Measurements from ENCODE around the gene RNF222. TPM values are rescaled to one million over a fixed set of nuclear protein-coding genes. Genes with fewer than 3 reads are reported as not detected.
"Not testable (repeated sequence)": the region's sequence is repeated elsewhere in the genome, so short reads cannot be mapped to it uniquely, and the experiment has no call there.

Gene RNF222
- total RNA-seq, 1 donor from 2014 or later, result 2.5 TPM

DNA sequence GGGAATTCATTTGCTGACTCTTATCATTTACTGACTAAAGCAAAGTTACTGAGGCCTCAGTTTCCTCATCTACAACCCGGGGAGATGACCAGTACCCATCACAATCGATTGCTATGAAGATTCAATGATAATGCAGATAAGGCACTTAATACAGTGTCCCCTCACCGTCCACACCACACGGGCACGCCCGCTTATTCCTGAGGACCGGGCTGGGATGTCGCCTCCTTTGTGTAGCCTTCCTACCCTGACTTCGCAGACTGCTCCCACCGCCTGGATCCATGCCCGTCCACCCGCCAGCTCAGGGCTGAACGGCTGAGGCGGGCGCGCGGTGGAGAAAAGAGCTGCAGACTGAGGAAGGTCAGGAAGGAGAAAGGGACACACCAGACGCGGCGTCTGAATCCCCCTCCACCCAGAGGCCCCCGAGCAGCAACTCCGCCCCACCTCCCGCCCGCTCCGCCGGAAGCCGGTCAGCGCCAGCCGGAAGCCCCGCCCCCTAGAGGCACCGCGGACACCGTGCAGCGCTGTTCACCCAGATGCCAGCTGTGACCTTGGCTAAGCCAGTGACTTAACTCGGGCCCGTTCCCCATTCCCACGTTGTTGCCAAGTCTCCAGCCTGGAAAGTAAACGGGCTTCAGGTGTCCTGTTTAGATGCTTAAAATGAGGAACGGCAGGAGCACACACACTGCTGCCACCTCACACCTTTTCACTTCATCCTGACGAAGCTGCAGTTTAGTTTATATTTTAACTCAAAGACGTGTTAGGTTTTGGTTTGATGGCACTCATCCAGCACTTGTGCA, 21.2 kb downstream of the RNF222 start, which contains the start of gene KRABD2:
TSS of gene KRABD2 (minus strand) at position 434 of the 797 bp plus-strand sequence.
- intact Hi-C loops (cut with DNase I), result no loop called here
- H3K36me3 ChIP-seq, result peaks cover 0 to 38% of the 10 kb centered on the region in 2 donors
- TF ChIP-seq POLR2AphosphoS5 (IDR thresholded peaks at IDR 0.05; ENCODE audit: insufficient read depth in 1 of 2, low read depth in 1 of 2), result peak; percentile 29 to 83
- no peak for TF ChIP-seq POLR2A (IDR thresholded peaks at IDR 0.05)
- TF ChIP-seq, protein P1, sequence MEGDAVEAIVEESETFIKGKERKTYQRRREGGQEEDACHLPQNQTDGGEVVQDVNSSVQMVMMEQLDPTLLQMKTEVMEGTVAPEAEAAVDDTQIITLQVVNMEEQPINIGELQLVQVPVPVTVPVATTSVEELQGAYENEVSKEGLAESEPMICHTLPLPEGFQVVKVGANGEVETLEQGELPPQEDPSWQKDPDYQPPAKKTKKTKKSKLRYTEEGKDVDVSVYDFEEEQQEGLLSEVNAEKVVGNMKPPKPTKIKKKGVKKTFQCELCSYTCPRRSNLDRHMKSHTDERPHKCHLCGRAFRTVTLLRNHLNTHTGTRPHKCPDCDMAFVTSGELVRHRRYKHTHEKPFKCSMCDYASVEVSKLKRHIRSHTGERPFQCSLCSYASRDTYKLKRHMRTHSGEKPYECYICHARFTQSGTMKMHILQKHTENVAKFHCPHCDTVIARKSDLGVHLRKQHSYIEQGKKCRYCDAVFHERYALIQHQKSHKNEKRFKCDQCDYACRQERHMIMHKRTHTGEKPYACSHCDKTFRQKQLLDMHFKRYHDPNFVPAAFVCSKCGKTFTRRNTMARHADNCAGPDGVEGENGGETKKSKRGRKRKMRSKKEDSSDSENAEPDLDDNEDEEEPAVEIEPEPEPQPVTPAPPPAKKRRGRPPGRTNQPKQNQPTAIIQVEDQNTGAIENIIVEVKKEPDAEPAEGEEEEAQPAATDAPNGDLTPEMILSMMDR (IDR thresholded peaks at IDR 0.05), result peak in 2 of 3 experiments; percentile 29 to 61
- H3K4me3 ChIP-seq, result peak within 1 kb of the TSS; percentile 52 to 70
- peak within 1 kb of the TSS; percentile 82 for H3K27ac ChIP-seq
- H3K9me3 ChIP-seq, result no peaks in the 10 kb centered on the region
- no peaks in the 10 kb centered on the region for H3K27me3 ChIP-seq
- H3K4me1 ChIP-seq, result peaks cover 54% of the 10 kb centered on the region
- no peak for DNase-seq (ENCODE audit: extremely low spot score in 2 of 2)

DNA sequence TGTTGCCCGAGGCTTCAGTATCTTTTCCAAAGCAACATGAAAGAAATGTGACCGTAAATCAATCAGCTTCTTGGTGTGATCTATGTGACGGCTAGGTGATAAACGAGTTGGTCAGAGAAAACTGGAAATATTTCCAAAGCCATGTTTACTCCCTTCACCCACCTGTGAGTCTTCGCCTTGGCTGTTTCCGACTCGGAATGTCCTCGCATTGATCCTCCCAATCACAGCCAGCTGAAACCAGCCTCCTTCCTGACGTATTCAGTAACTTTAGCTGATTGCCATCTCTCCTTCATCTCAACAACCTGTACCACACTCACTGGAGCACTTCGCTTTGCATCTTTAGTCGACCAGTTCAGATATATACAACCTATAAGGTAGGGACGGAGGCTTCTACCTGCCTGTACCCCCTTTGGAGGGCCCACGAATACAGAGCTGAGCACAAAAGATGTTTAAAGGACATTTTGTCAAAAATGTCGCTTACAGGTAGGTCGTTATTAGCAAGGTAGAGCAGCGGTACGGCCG, 21.8 kb downstream of the RNF222 start:
- Histone ChIP-seq H3K9me3 (no peaks in the 10 kb centered on the region), H3K4me3 (peak overlapping the region; percentile 52 to 70), H3K36me3 (peaks cover 0 to 31% of the 10 kb centered on the region in 2 donors), H3K27me3 (no peaks in the 10 kb centered on the region), H3K4me1 (peaks cover 47% of the 10 kb centered on the region), H3K27ac (peak overlapping the region; percentile 82)
- intact Hi-C loops (cut with DNase I), result no loop called here
- TF ChIP-seq, protein P1 (IDR thresholded peaks at IDR 0.05), result no peak
- TF ChIP-seq POLR2A (IDR thresholded peaks at IDR 0.05) (no peak), POLR2AphosphoS5 (IDR thresholded peaks at IDR 0.05; ENCODE audit: insufficient read depth in 1 of 2, low read depth in 1 of 2) (no peak)
- no peak for DNase-seq (ENCODE audit: extremely low spot score in 2 of 2)

GRCh38 chr17:8373856-8374255, 23.8 kb downstream of the RNF222 start:
- H3K27me3 ChIP-seq; H3K4me3 ChIP-seq; DNase-seq (ENCODE audit: extremely low spot score in 2 of 2); H3K9me3 ChIP-seq; H3K27ac ChIP-seq; intact Hi-C loops (cut with DNase I): not testable (repeated sequence)
- peaks cover 28% of the 10 kb centered on the region for H3K4me1 ChIP-seq
- H3K36me3 ChIP-seq, result peaks cover 0 to 26% of the 10 kb centered on the region in 2 donors

DNA sequence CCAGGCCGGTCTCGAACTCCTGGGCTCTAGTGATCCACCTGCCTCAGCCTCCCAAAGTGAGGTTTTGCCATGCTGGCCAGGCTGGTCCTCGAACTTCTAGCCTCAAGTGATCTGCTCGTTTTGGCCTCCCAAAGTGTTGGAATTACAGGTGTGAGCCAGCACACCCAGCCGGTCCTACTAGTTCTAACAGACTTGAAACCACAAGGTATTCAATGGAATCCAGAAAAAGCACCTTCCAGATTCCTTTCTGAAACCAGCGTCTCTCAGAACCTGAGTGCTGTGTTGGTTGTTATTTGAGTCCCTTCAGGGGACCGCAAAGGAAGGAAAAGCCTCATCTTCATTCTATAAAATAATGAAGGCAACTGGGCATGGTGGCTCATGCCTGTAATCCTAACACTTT, 25.2 kb downstream of the RNF222 start:
- Histone ChIP-seq H3K27ac (no peak overlapping the region), H3K4me3 (no peak overlapping the region), H3K27me3 (no peaks in the 10 kb centered on the region), H3K4me1 (peaks cover 25% of the 10 kb centered on the region), H3K9me3 (no peaks in the 10 kb centered on the region), H3K36me3 (peaks cover 0 to 14% of the 10 kb centered on the region in 2 donors)
- intact Hi-C loops (cut with DNase I), result no loop called here
- TF ChIP-seq POLR2AphosphoS5 (IDR thresholded peaks at IDR 0.05; ENCODE audit: insufficient read depth in 1 of 2, low read depth in 1 of 2) (no peak), POLR2A (IDR thresholded peaks at IDR 0.05) (no peak)
- TF ChIP-seq, protein P1 (IDR thresholded peaks at IDR 0.05), result no peak
- no peak for DNase-seq (ENCODE audit: extremely low spot score in 2 of 2)

GRCh38 chr17:8371786-8372185, 25.8 kb downstream of the RNF222 start:
- Histone ChIP-seq H3K9me3 (no peaks in the 10 kb centered on the region), H3K4me3 (no peak overlapping the region), H3K27me3 (no peaks in the 10 kb centered on the region), H3K4me1 (peaks cover 21% of the 10 kb centered on the region), H3K27ac (no peak overlapping the region), H3K36me3 (peaks cover 0 to 14% of the 10 kb centered on the region in 2 donors)
- DNase-seq (ENCODE audit: extremely low spot score in 2 of 2), result no peak
- intact Hi-C loops (cut with DNase I), result no loop called here
- no peak for TF ChIP-seq POLR2A (IDR thresholded peaks at IDR 0.05)
- TF ChIP-seq, protein P1 (IDR thresholded peaks at IDR 0.05), result no peak
- TF ChIP-seq POLR2AphosphoS5 (IDR thresholded peaks at IDR 0.05; ENCODE audit: insufficient read depth in 1 of 2, low read depth in 1 of 2), result no peak
